Calu3 (cell line): Measurements from ENCODE around the gene SND1. TPM values are rescaled to one million over a fixed set of nuclear protein-coding genes. Genes with fewer than 3 reads are reported as not detected.

Experiments
- BruUV-seq: library from RNA; stranded (reverse); fragments of 400-500 nt; replicated peaks from 2 replicates; lab custom pipeline; 2021; lab: Mats Ljungman, UMichigan
- CTCF ChIA-PET: fragments of 300-600 bp; sonication (Branson Sonifier 250); formaldehyde crosslinking; loops from one replicate; lab custom pipeline; 2022; ENCODE audit warnings: antibody characterized with exemption; lab: Charles Lee
- DNase-seq: peaks from one replicate; pipeline ENCODE4 v3.0.0; 2022
- H3K27ac Mint-ChIP-seq: one replicate; pipeline ENCODE4 v1.8.0; 2022; ENCODE audit warnings: mixed read lengths; ENCODE audit not compliant: unreplicated experiment
- H3K27me3 Mint-ChIP-seq: one replicate; pipeline ENCODE4 v1.8.0; 2022; ENCODE audit warnings: mixed read lengths; ENCODE audit not compliant: unreplicated experiment
- H3K36me3 Mint-ChIP-seq: one replicate; pipeline ENCODE4 v1.8.0; 2022; ENCODE audit warnings: mild to moderate bottlenecking, moderate library complexity, mixed read lengths; ENCODE audit not compliant: insufficient read depth, unreplicated experiment
- H3K4me1 Mint-ChIP-seq: one replicate; pipeline ENCODE4 v1.8.0; 2022; ENCODE audit warnings: mild to moderate bottlenecking, low read depth, mixed read lengths; ENCODE audit not compliant: unreplicated experiment
- H3K4me3 Mint-ChIP-seq: one replicate; pipeline ENCODE4 v1.8.0; 2022; ENCODE audit warnings: mild to moderate bottlenecking, low read depth, moderate library complexity, mixed read lengths; ENCODE audit not compliant: unreplicated experiment
- H3K9me3 Mint-ChIP-seq: one replicate; pipeline ENCODE4 v1.8.0; 2022; ENCODE audit warnings: low read depth, mixed read lengths; ENCODE audit not compliant: unreplicated experiment
- intact Hi-C: fragments of 100-400 bp; cut with micrococcal nuclease; formaldehyde crosslinking; loops from one replicate; pipeline ENCODE4 v1.10.0; 2022; ENCODE audit not compliant: unreplicated experiment
- total RNA-seq: library from RNA; stranded (reverse); gene quantifications from 2 replicates; pipeline ENCODE4 v1.2.3, GENCODE V29; 2022
- TF ChIP-seq, protein P1 (sequence below): fragments of 200-600 bp; IDR thresholded peaks from one replicate; pipeline ENCODE4 v1.8.0; 2022; ENCODE audit warnings: antibody characterized with exemption; ENCODE audit not compliant: unreplicated experiment

SND1 gene
- total RNA-seq, 1 experiment from 2014 or later: 205 TPM

DNA sequence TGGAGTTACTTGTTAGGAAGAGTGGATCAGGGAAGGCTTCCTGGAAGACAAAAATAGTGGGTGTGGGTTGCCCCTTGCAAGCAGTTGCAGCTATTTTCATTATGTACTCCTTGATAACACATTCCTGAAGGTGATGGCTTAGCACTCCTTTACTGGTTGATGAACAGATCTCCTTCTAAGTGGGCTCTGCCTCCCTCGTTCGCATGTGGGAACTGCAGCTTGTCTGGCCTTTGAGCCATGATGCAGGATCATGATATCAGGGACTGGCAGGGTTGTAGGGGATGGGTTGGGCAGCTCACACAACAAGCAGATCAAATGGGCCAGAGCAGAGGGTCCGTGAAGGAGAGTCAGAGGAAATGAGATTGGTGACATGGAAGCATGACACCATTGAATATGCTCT, 408.0 kb downstream of the SND1 start:
- Mint-ChIP-seq H3K36me3 (no peaks in the 10 kb centered on the region), H3K9me3 (no peaks in the 10 kb centered on the region), H3K4me3 (no peak overlapping the region), H3K27ac (no peak overlapping the region), H3K27me3 (no peaks in the 10 kb centered on the region), H3K4me1 (no peaks in the 10 kb centered on the region)
- CTCF ChIA-PET: no interaction called here
- TF ChIP-seq, protein P1, sequence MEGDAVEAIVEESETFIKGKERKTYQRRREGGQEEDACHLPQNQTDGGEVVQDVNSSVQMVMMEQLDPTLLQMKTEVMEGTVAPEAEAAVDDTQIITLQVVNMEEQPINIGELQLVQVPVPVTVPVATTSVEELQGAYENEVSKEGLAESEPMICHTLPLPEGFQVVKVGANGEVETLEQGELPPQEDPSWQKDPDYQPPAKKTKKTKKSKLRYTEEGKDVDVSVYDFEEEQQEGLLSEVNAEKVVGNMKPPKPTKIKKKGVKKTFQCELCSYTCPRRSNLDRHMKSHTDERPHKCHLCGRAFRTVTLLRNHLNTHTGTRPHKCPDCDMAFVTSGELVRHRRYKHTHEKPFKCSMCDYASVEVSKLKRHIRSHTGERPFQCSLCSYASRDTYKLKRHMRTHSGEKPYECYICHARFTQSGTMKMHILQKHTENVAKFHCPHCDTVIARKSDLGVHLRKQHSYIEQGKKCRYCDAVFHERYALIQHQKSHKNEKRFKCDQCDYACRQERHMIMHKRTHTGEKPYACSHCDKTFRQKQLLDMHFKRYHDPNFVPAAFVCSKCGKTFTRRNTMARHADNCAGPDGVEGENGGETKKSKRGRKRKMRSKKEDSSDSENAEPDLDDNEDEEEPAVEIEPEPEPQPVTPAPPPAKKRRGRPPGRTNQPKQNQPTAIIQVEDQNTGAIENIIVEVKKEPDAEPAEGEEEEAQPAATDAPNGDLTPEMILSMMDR: no peak
- BruUV-seq: no TSS peak
- intact Hi-C loops: no loop called here
- DNase-seq: no peak

DNA sequence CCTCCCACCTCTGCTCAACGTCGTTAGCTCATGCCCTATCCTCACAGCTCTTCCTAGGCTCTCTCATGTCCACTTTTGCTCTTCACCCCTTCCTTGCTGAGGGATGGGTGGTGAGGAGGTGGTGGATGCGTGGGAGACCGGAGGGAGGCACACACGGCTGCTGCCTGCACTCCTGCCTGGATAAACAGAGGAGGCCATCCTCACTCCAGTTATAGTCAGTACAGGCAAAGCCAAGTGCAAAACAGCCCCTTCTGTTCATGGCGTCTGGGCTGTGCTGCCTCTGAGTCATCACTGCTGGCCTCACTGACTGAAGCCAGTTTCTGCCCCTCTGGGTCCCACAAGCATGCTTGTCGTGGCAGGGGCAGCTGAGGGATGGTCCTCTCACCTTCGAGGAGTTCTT, 411.1 kb downstream of the SND1 start:
- Mint-ChIP-seq H3K27ac (no peak overlapping the region), H3K4me1 (no peaks in the 10 kb centered on the region), H3K27me3 (no peaks in the 10 kb centered on the region), H3K9me3 (no peaks in the 10 kb centered on the region), H3K36me3 (no peaks in the 10 kb centered on the region), H3K4me3 (no peak overlapping the region)
- no peak for DNase-seq
- no TSS peak for BruUV-seq
- CTCF ChIA-PET: no interaction called here
- intact Hi-C loops: no loop called here
- TF ChIP-seq, protein P1: no peak

DNA sequence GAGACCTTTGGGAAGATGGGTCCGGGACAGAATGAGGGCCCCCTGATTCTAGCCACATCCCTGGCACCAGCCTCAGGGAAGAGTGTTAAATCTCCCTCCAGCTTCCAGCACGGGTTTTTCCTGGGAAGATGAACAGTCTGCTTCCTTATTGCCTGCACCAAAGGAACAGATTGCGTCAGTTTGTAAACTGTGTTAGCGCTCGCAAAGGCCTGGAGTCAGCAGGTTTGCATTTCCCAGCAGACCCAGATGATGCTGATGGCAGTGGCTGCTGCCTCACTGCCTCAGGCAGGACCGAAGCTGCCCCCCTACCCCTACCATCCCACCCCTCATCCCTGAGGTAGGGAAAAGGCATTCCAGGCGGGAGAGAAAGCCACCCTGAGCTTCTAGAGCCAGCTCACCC, 413.9 kb downstream of the SND1 start:
- TF ChIP-seq, protein P1: no peak
- H3K4me3 Mint-ChIP-seq: no peak overlapping the region
- no peaks in the 10 kb centered on the region for H3K27me3 Mint-ChIP-seq
- H3K36me3 Mint-ChIP-seq: peaks cover 9% of the 10 kb centered on the region
- intact Hi-C loops: no loop called here
- no peak for DNase-seq
- H3K4me1 Mint-ChIP-seq: no peaks in the 10 kb centered on the region
- no TSS peak for BruUV-seq
- H3K9me3 Mint-ChIP-seq: no peaks in the 10 kb centered on the region
- CTCF ChIA-PET: no interaction called here
- no peak overlapping the region for H3K27ac Mint-ChIP-seq

DNA sequence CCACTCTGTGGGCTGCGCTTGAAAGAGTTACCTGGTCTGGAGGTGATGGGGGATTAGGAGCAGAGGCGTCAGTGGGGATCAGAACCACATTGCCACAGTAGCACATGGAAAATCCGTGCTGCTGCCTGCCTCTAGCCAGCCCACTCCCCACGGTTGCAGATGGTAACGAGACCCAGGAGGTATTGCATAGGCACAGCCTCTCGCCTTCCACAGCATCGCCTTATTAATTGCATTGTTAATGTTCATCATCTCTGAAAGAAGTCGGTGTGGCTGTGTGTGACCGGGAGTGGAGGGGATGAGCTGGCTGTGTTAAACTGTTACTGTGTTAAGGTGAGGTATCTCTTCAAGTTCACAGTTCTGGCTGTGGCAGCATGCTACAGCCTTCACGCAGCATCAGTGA, 414.4 kb downstream of the SND1 start:
- H3K36me3 Mint-ChIP-seq: peaks cover 9% of the 10 kb centered on the region
- intact Hi-C loops: no loop called here
- no peaks in the 10 kb centered on the region for H3K9me3 Mint-ChIP-seq
- no TSS peak for BruUV-seq
- no peaks in the 10 kb centered on the region for H3K4me1 Mint-ChIP-seq
- CTCF ChIA-PET: no interaction called here
- no peak overlapping the region for H3K4me3 Mint-ChIP-seq
- TF ChIP-seq, protein P1: no peak
- H3K27ac Mint-ChIP-seq: no peak overlapping the region
- no peak for DNase-seq
- H3K27me3 Mint-ChIP-seq: no peaks in the 10 kb centered on the region
